ENCODE measurements around the gene RTTN. TPM values are rescaled to one million over a fixed set of nuclear protein-coding genes. Genes with fewer than 3 reads are reported as not detected.

The RTTN gene
- total RNA-seq, 1 donor from 2014 or later: 15.8 TPM

DNA sequence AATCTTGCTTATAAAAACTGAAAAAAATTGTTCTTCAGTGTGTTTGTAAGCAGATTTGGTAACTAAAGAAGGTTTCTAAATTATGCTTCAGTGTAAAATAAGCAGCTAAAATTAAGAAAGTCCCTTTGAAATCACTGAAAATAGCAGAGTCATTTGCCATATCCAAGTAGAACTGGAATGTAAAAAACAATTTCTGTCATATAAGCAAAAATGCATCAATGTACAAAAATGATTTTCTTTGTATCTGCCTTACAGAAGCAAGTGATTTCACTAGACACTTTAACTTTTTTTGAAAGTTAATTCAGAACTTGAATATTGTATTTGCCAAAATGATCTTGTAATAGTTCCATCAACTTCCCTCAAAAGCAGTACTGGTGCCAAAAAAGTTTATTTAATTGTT is 136.1 kb downstream of the RTTN start:
- TF ChIP-seq, protein P1, sequence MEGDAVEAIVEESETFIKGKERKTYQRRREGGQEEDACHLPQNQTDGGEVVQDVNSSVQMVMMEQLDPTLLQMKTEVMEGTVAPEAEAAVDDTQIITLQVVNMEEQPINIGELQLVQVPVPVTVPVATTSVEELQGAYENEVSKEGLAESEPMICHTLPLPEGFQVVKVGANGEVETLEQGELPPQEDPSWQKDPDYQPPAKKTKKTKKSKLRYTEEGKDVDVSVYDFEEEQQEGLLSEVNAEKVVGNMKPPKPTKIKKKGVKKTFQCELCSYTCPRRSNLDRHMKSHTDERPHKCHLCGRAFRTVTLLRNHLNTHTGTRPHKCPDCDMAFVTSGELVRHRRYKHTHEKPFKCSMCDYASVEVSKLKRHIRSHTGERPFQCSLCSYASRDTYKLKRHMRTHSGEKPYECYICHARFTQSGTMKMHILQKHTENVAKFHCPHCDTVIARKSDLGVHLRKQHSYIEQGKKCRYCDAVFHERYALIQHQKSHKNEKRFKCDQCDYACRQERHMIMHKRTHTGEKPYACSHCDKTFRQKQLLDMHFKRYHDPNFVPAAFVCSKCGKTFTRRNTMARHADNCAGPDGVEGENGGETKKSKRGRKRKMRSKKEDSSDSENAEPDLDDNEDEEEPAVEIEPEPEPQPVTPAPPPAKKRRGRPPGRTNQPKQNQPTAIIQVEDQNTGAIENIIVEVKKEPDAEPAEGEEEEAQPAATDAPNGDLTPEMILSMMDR (IDR thresholded peaks at IDR 0.05; ENCODE audit: unreplicated experiment): no peak
- H3K27ac Mint-ChIP-seq (ENCODE audit: unreplicated experiment): no peak overlapping the region
- DNase-seq (ENCODE audit: low spot score): no peak
- H3K36me3 Mint-ChIP-seq (ENCODE audit: low read depth, unreplicated experiment): no peaks in the 10 kb centered on the region
- no peaks in the 10 kb centered on the region for H3K4me1 Mint-ChIP-seq (ENCODE audit: unreplicated experiment)
- no peaks in the 10 kb centered on the region for H3K27me3 Mint-ChIP-seq (ENCODE audit: unreplicated experiment)
- no peak overlapping the region for H3K4me3 Mint-ChIP-seq (ENCODE audit: unreplicated experiment)
- no peaks in the 10 kb centered on the region for H3K9me3 Mint-ChIP-seq (ENCODE audit: unreplicated experiment)

DNA sequence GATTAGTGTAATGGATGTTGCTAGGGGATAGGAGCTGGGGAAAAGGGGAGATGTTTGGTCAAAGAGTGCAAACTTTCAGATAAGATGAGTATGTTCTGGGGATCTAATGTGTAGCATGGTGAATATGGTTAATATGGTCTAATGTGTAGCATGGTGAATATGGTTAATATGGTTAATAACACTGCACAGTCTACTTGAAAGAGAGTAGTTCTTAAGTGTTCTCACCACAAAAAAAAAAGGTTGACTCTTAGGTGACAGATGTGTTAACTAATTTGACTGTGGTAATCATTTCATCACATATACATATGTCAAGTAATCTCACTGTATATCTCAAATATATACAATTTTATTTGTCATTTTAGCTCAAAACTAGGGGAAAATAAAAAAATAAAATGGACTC is 136.5 kb downstream of the RTTN start:
- Mint-ChIP-seq H3K27ac (ENCODE audit: unreplicated experiment) (no peak overlapping the region), H3K4me1 (ENCODE audit: unreplicated experiment) (no peaks in the 10 kb centered on the region), H3K9me3 (ENCODE audit: unreplicated experiment) (no peaks in the 10 kb centered on the region), H3K27me3 (ENCODE audit: unreplicated experiment) (no peaks in the 10 kb centered on the region), H3K36me3 (ENCODE audit: low read depth, unreplicated experiment) (no peaks in the 10 kb centered on the region), H3K4me3 (ENCODE audit: unreplicated experiment) (no peak overlapping the region)
- no peak for DNase-seq (ENCODE audit: low spot score)
- TF ChIP-seq, protein P1 (IDR thresholded peaks at IDR 0.05; ENCODE audit: unreplicated experiment): no peak

DNA sequence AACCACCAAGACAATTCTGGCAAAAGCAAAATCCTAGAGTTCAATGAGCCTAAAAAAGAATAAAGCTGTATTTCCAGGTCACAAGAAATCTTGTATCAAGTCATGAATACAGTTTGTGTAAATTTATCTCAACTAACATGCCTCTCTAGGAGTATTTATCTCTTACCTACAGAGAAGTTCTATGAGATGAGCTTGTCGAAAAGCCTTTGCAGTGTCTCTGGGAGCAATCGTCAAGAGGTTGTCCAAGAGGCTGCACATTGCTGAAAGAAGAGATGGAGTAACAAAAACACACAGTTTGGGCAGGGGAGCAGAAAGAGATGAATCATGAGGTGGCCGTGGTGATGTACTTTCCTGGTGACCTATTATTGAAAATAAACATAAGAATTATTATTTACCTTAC is 145.8 kb downstream of the RTTN start:
- H3K9me3 Mint-ChIP-seq (ENCODE audit: unreplicated experiment): no peaks in the 10 kb centered on the region
- no peak overlapping the region for H3K4me3 Mint-ChIP-seq (ENCODE audit: unreplicated experiment)
- H3K27ac Mint-ChIP-seq (ENCODE audit: unreplicated experiment): no peak overlapping the region
- DNase-seq (ENCODE audit: low spot score): no peak
- H3K36me3 Mint-ChIP-seq (ENCODE audit: low read depth, unreplicated experiment): no peaks in the 10 kb centered on the region
- H3K4me1 Mint-ChIP-seq (ENCODE audit: unreplicated experiment): no peaks in the 10 kb centered on the region
- no peaks in the 10 kb centered on the region for H3K27me3 Mint-ChIP-seq (ENCODE audit: unreplicated experiment)
- TF ChIP-seq, protein P1 (IDR thresholded peaks at IDR 0.05; ENCODE audit: unreplicated experiment): no peak

DNA sequence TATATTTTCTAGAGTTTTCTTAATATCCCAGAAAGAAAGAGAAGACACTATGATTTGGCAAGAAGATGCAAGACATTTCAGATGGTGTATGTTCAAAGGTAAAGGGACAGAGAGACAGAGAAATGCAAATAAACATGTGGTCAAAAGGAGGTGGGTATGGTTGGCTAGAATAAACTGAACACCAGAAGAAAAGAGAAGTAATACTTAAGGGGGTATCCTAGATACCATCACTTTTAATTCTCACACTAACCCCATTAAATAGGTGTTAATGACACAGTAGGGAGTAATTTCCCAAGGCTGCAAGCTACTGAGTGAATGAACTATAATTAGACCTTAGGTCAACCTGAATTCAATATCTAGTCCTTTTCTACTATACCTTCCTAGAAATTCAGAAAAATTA is 146.6 kb downstream of the RTTN start:
- Mint-ChIP-seq H3K36me3 (ENCODE audit: low read depth, unreplicated experiment) (no peaks in the 10 kb centered on the region), H3K4me3 (ENCODE audit: unreplicated experiment) (no peak overlapping the region), H3K27me3 (ENCODE audit: unreplicated experiment) (no peaks in the 10 kb centered on the region), H3K9me3 (ENCODE audit: unreplicated experiment) (no peaks in the 10 kb centered on the region), H3K4me1 (ENCODE audit: unreplicated experiment) (no peaks in the 10 kb centered on the region), H3K27ac (ENCODE audit: unreplicated experiment) (no peak overlapping the region)
- TF ChIP-seq, protein P1 (IDR thresholded peaks at IDR 0.05; ENCODE audit: unreplicated experiment): no peak
- DNase-seq (ENCODE audit: low spot score): no peak

DNA sequence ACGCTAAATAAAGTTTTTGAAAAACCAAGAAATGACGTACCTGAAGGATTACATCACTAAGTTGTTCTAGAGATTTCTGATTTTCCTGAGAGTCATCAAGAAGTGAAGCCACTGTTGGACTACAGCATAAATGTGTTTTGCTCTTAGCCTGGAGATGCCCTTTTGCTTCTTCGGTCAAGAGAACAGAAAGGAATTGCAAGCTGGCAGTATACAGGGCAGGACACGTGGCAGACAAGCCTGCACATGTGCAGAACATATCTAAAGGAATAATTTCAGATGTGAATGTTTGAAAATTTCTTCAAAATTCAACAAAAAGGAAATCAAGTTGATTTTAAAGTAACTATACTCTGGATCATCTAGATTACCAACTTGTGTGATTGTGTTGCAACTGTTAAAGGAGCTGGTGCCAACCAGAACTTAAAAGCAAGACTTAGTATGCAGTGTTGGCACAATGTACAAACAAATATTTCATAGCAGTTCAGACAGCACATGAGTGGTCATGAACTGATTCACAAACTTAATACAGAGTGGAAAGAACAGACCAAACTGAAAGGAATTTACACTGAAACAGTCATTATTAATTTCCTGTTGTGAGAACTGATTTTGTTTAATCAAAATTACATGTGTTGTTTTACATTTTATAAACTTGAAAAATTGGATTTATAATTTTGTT is 157.4 kb downstream of the RTTN start:
- Mint-ChIP-seq H3K4me1 (ENCODE audit: unreplicated experiment) (no peaks in the 10 kb centered on the region), H3K9me3 (ENCODE audit: unreplicated experiment) (no peaks in the 10 kb centered on the region), H3K36me3 (ENCODE audit: low read depth, unreplicated experiment) (no peaks in the 10 kb centered on the region), H3K27ac (ENCODE audit: unreplicated experiment) (no peak overlapping the region), H3K4me3 (ENCODE audit: unreplicated experiment) (no peak overlapping the region), H3K27me3 (ENCODE audit: unreplicated experiment) (no peaks in the 10 kb centered on the region)
- no peak for DNase-seq (ENCODE audit: low spot score)
- TF ChIP-seq, protein P1 (IDR thresholded peaks at IDR 0.05; ENCODE audit: unreplicated experiment): no peak

Data from endothelial cell (in vitro differentiated cells).